Measurements from ENCODE around the gene TRIM40. TPM values are rescaled to one million over a fixed set of nuclear protein-coding genes. Genes with fewer than 3 reads are reported as not detected.

Gene TRIM40
- total RNA-seq, 2 donors from 2014 or later, result not detected

DNA sequence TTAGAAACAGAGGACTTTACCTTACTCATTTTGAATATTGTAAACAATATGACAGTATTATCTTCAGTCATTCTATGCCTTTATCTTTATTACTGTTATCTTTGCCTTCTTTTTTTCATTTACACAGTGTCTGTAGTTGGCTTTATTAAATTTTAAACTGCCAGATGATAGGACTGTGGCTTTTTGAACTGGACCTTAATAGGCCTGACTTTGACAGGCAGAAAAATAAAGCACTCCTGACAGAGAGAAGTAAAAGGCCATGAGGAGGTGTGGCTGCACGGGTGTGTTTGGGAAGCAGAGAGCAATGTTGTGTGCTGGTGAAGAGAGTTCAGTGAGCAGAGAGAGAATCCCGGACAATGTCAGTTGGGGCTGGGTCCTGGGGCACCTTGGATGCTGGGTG, 7.8 kb downstream of the TRIM40 start:
- H3K27me3 ChIP-seq (replicated peaks; ENCODE audit: insufficient read depth), result peaks cover 4% of the 10 kb centered on the region
- TF ChIP-seq, protein P1, sequence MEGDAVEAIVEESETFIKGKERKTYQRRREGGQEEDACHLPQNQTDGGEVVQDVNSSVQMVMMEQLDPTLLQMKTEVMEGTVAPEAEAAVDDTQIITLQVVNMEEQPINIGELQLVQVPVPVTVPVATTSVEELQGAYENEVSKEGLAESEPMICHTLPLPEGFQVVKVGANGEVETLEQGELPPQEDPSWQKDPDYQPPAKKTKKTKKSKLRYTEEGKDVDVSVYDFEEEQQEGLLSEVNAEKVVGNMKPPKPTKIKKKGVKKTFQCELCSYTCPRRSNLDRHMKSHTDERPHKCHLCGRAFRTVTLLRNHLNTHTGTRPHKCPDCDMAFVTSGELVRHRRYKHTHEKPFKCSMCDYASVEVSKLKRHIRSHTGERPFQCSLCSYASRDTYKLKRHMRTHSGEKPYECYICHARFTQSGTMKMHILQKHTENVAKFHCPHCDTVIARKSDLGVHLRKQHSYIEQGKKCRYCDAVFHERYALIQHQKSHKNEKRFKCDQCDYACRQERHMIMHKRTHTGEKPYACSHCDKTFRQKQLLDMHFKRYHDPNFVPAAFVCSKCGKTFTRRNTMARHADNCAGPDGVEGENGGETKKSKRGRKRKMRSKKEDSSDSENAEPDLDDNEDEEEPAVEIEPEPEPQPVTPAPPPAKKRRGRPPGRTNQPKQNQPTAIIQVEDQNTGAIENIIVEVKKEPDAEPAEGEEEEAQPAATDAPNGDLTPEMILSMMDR (IDR thresholded peaks at IDR 0.05), result no peak
- TF ChIP-seq POLR2A (IDR thresholded peaks at IDR 0.05) (no peak), POLR2AphosphoS5 (IDR thresholded peaks at IDR 0.05) (no peak)
- no peak overlapping the region for H3K27ac ChIP-seq
- 39% methylated on average over 2 of the region's 2 CpGs for WGBS
- H3K4me1 ChIP-seq (replicated peaks), result no peaks in the 10 kb centered on the region
- no peaks in the 10 kb centered on the region for H3K36me3 ChIP-seq
- no peaks in the 10 kb centered on the region for H3K9me3 ChIP-seq
- intact Hi-C loops (cut with DNase I), result no loop called here
- no peak for DNase-seq (ENCODE audit: low spot score)
- H3K4me3 ChIP-seq, result no peak overlapping the region

DNA sequence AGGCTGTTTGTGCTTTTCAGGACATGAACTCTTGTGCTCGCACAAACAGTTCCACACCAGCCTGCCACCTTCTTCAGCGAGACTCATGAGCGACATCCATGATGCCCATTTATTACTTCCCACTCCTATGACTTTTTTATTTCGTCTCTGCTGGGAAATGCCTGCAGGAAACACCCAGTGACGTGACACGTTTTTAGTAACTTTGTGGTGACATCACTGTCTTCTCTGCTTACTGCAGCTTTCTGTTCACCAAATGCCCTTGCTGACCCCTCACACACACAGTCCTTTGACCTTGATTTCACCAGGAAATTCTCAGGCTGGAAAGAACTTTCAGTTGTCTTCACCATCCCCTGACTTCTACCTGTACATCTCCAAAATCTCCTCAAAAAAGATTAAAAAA, 8.9 kb downstream of the TRIM40 start:
- intact Hi-C loops (cut with DNase I), result no loop called here

DNA sequence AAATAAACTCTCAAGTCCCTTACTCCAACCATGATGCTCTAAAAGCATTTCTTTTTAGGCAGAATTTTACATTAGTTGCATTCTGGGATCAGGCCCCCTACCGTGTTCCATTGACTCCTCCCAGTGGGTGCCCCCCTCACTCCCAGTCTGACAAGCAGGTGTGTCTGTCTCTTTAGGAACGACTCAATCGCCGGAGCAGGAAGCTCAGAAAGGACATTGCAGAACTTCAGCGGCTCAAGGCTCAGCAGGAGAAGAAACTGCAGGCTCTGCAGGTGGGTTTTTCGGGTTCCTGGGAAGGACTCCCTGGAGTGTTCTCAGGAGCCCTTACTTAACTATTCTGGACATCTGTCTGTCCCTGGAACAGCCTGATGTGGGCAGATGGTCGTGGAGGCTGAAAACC, 9.9 kb downstream of the TRIM40 start:
- no peaks in the 10 kb centered on the region for H3K36me3 ChIP-seq
- DNase-seq (ENCODE audit: low spot score), result no peak
- peaks cover 4% of the 10 kb centered on the region for H3K27me3 ChIP-seq (replicated peaks; ENCODE audit: insufficient read depth)
- no peaks in the 10 kb centered on the region for H3K9me3 ChIP-seq
- H3K27ac ChIP-seq, result no peak overlapping the region
- no peaks in the 10 kb centered on the region for H3K4me1 ChIP-seq (replicated peaks)
- intact Hi-C loops (cut with DNase I), result no loop called here
- no peak for TF ChIP-seq POLR2A (IDR thresholded peaks at IDR 0.05)
- TF ChIP-seq, protein P1 (IDR thresholded peaks at IDR 0.05), result no peak
- no peak for TF ChIP-seq POLR2AphosphoS5 (IDR thresholded peaks at IDR 0.05)
- H3K4me3 ChIP-seq, result no peak overlapping the region
- 68% methylated on average over 7 of the region's 7 CpGs for WGBS

More for the DNA sequence above, 8.9 kb downstream of the TRIM40 start:
- H3K36me3 ChIP-seq, result no peaks in the 10 kb centered on the region
- TF ChIP-seq POLR2A (IDR thresholded peaks at IDR 0.05), result no peak
- no peak for TF ChIP-seq POLR2AphosphoS5 (IDR thresholded peaks at IDR 0.05)
- TF ChIP-seq, protein P1 (IDR thresholded peaks at IDR 0.05), result no peak
- no peak overlapping the region for H3K4me3 ChIP-seq
- no peak for DNase-seq (ENCODE audit: low spot score)
- H3K4me1 ChIP-seq (replicated peaks), result no peaks in the 10 kb centered on the region
- H3K27me3 ChIP-seq (replicated peaks; ENCODE audit: insufficient read depth), result peaks cover 4% of the 10 kb centered on the region
- 69% methylated on average over 6 of the region's 6 CpGs for WGBS
- H3K27ac ChIP-seq, result no peak overlapping the region
- H3K9me3 ChIP-seq, result no peaks in the 10 kb centered on the region

DNA sequence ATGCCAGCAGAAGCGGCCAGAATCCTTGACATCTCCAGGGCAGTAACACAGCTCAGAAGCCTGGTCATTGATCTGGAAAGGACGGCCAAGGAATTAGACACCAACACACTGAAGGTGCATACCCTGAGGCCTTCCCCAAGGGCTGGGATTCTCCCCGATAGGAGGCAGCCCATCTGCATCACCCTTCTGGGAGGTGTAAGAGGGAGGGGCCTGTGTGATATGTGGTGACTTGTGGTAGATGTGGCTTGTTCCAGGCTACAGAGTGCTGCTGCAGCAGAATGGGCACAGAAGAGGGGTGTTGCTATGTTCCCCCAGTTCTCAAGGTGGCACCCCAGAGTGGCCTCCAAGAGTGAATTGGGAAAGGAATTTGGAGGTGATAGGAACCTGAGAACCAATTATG, 11.2 kb downstream of the TRIM40 start:
- 70% methylated on average over 3 of the region's 3 CpGs for WGBS
- intact Hi-C loops (cut with DNase I), result no loop called here

DNA sequence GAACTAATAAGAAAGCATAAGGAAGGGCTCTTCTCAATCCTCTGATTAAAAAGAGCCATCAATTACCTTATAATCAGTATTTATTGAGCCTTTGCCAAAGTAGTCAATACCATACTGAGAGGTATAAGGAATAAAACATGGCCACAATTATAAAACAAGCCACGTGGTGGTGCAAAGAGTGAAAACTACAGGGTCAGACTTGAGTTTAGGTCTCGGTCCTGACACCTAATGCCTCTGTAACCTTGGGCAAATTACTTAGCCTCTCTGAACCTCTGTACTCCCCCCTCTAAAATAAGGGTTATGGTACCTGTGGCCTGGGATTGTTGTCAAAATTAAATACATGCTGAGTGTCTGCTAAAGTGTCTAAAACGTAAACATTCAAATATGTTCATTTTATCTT, 13.3 kb downstream of the TRIM40 start:
- Histone ChIP-seq H3K27me3 (replicated peaks; ENCODE audit: insufficient read depth) (peaks cover 1% of the 10 kb centered on the region), H3K27ac (no peak overlapping the region), H3K36me3 (no peaks in the 10 kb centered on the region), H3K9me3 (no peaks in the 10 kb centered on the region), H3K4me1 (replicated peaks) (no peaks in the 10 kb centered on the region), H3K4me3 (no peak overlapping the region)
- TF ChIP-seq POLR2AphosphoS5 (IDR thresholded peaks at IDR 0.05), result no peak
- TF ChIP-seq POLR2A (IDR thresholded peaks at IDR 0.05), result no peak
- TF ChIP-seq, protein P1 (IDR thresholded peaks at IDR 0.05), result no peak
- no peak for DNase-seq (ENCODE audit: low spot score)
- intact Hi-C loops (cut with DNase I), result no loop called here
- WGBS, result 48% methylated on average over 3 of the region's 3 CpGs

More for the DNA sequence above, 11.2 kb downstream of the TRIM40 start:
- no peak for DNase-seq (ENCODE audit: low spot score)
- Histone ChIP-seq H3K4me3 (no peak overlapping the region), H3K9me3 (no peaks in the 10 kb centered on the region), H3K27me3 (replicated peaks; ENCODE audit: insufficient read depth) (peaks cover 4% of the 10 kb centered on the region), H3K36me3 (no peaks in the 10 kb centered on the region), H3K27ac (no peak overlapping the region), H3K4me1 (replicated peaks) (no peaks in the 10 kb centered on the region)
- no peak for TF ChIP-seq POLR2AphosphoS5 (IDR thresholded peaks at IDR 0.05)
- TF ChIP-seq POLR2A (IDR thresholded peaks at IDR 0.05), result no peak
